GM04503 (cell line): ENCODE data around the gene DHX58.
A peak's percentile ranks its signal among the peaks of the same experiment; 100 is the strongest.

Experiments
- DNase-seq: peaks from one replicate; pipeline ENCODE4 v3.0.0-alpha.2; 2012; ENCODE audit warnings: low read depth

The DHX58 gene

GRCh38 chr17:42110301-42111264 lies 1.9 kb downstream of the DHX58 start:
- DNase-seq, result no peak

GRCh38 chr17:42109086-42109485 lies 3.4 kb downstream of the DHX58 start:
- DNase-seq, result no peak

- no peak for DNase-seq
Observed at GRCh38 chr17:42107597-42108576, 4.6 kb downstream of the DHX58 start.

- no peak for DNase-seq
Observed at GRCh38 chr17:42107124-42107523, 5.4 kb downstream of the DHX58 start.

GRCh38 chr17:42106009-42106408 lies 6.5 kb downstream of the DHX58 start:
- no peak for DNase-seq

- no peak for DNase-seq
Observed at GRCh38 chr17:42104264-42104663, 8.2 kb downstream of the DHX58 start.

GRCh38 chr17:42103221-42103954 lies 9.1 kb downstream of the DHX58 start:
- no peak for DNase-seq

GRCh38 chr17:42101513-42102292 lies 10.8 kb downstream of the DHX58 start:
- DNase-seq, result peak; percentile 9

GRCh38 chr17:42098730-42099399 lies 13.6 kb downstream of the DHX58 start:
- DNase-seq, result no peak

- DNase-seq, result no peak
Observed at GRCh38 chr17:42097691-42098631, 14.6 kb downstream of the DHX58 start, which contains the start of gene ZNF385C. ZNF385C (minus strand) TSS chr17:42098473; CDS start chr17:42063056, 35,417 bp downstream.

- no peak for DNase-seq
Observed at GRCh38 chr17:42096360-42097111, 16.0 kb downstream of the DHX58 start.

- DNase-seq, result no peak
Observed at GRCh38 chr17:42094375-42095069, 18.0 kb downstream of the DHX58 start.

- no peak for DNase-seq
Observed at GRCh38 chr17:42092939-42093338, 19.6 kb downstream of the DHX58 start.

GRCh38 chr17:42090964-42091790 lies 21.3 kb downstream of the DHX58 start:
- DNase-seq, result no peak

GRCh38 chr17:42088736-42089135 lies 23.8 kb downstream of the DHX58 start:
- DNase-seq, result no peak

- DNase-seq, result no peak
Observed at GRCh38 chr17:42087736-42088705, 24.5 kb downstream of the DHX58 start.
